HG02763 (cell line): Measurements from ENCODE around the gene EPHA10.

Source experiments
- ATAC-seq: cut with Tn5 transposase; IDR thresholded peaks from one replicate; pipeline ENCODE4 v1.9.1; 2021; ENCODE audit warnings: mild to moderate bottlenecking, moderate library complexity; ENCODE audit not compliant: unreplicated experiment

EPHA10 gene

GRCh38 chr1:37734629-37735591 is 30.0 kb downstream of the EPHA10 start:
- no peak for ATAC-seq

DNA sequence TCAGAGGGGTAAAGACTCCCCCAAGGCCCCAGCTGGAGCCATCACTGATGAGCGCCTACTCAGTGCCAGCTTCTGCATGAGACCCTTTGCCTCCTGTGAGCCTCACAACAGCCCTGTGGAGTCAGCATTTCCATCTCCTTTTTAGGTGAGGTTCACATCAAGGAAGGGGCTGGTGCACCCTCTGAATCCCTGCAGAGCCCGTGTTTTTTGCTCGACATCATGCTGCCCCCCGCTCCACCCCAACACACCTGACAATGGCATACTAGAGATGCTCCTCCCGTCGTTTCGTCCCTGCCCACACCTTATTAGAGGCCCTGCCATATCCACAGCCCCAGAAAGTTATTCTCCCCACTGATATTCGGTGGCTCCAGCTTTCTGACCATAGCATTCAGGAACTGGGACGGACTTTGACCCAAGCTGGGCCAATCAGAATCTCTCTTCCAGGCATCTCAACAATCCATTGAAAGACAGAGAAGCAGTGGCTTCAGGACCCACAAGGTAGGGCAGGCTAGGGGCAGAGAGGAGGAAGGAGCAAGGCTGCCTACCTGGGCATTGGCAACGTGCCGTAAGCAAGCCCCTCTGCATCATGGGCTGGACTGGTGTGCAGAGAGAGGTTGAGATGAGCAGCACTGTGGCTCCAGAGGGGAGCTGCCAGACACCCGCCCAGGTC is 32.7 kb downstream of the EPHA10 start:
- no peak for ATAC-seq

- ATAC-seq = no peak
Observed at GRCh38 chr1:37731312-37732019, 33.5 kb downstream of the EPHA10 start.

- ATAC-seq = no peak
Observed at GRCh38 chr1:37730376-37730775, 34.5 kb downstream of the EPHA10 start.

DNA sequence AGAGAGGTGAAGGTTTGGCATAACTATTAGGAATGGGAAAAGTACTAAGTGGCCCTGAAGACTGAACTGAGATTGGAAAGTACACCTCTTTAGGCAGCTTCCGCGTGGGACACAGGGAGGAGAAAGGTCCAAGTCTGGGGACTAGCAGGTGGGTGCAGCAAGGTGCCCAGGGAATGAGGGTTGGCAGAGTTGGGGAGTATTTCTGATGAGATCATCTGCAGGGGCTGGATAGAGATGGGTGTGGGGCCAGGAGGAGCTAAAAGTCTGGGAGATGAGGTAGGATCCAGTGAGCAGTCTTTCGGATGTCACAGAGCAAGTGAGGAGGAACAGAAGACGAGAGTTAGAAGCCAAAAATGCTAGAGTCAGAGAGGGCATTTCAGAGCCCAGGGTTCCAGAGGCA is 36.5 kb downstream of the EPHA10 start:
- no peak for ATAC-seq

GRCh38 chr1:37726751-37727585 is 38.0 kb downstream of the EPHA10 start:
- ATAC-seq = no peak

GRCh38 chr1:37725851-37726613 is 38.9 kb downstream of the EPHA10 start:
- no peak for ATAC-seq

DNA sequence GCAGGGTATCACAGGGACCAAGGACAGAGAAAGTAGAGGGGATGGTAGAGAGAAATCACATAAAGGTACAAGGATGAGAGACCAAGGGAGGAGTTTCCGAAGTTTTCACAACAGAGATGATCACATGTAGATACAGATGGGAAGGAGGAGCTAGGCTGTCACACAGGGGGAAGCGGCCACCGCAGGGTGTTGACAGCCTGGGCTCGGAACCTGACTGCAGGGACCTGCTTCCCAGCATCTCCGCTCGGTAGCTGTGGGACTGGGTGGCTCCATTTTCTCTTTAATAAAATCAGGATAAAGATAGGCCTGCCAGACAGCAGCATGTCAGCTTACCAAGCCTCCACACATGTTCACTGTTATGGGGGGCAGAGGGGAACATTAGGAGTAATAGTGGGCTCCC is 40.3 kb downstream of the EPHA10 start:
- ATAC-seq = no peak

DNA sequence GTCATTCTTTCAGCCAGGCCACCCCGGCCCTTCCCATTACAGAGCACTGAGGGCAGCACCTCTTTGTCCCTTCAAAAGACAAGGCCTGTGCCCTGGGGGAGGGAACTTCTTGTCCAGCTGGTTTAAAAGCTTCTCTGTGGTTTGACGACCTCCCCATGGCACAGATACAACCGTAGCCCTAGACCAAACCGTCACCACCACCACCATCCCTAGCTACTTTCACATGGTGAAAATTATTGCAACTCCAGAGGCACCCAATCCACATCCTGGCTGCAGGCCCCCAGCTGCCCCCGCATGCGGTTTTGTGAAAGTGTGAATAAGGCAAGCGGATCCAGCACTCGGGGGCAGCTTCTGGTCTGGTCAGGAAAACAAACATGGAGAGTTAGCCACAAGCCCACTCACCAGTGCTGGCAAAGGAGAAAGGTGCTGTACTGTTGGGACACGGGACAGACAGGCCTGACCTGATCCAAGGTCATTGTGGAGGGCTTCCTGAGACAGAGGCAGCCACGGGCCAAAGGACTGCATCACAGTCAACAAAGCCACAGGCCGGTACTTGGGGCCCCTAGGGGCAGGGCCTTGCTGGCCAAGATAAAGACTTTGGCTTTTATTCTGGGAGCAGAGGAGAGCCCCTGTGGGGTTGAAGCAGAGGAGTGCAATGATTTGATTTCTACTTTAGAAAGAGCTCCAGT is 41.4 kb downstream of the EPHA10 start:
- ATAC-seq = no peak

DNA sequence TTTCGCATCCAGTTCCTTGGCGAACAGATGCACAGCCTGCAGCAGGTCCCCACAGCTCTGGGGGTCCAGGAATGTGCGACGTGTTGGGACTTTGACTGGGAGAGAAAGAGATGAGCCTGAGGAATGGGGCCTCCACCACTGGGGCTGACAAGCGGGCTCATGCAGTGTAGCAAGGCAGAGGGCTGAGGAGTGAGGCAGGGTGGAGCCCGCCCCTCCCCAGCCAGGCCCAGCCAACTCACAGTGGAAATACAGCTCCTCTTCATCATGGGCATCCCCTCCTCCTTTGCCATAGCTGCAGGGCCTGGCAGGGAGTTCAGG is 41.9 kb downstream of the EPHA10 start:
- ATAC-seq = no peak

DNA sequence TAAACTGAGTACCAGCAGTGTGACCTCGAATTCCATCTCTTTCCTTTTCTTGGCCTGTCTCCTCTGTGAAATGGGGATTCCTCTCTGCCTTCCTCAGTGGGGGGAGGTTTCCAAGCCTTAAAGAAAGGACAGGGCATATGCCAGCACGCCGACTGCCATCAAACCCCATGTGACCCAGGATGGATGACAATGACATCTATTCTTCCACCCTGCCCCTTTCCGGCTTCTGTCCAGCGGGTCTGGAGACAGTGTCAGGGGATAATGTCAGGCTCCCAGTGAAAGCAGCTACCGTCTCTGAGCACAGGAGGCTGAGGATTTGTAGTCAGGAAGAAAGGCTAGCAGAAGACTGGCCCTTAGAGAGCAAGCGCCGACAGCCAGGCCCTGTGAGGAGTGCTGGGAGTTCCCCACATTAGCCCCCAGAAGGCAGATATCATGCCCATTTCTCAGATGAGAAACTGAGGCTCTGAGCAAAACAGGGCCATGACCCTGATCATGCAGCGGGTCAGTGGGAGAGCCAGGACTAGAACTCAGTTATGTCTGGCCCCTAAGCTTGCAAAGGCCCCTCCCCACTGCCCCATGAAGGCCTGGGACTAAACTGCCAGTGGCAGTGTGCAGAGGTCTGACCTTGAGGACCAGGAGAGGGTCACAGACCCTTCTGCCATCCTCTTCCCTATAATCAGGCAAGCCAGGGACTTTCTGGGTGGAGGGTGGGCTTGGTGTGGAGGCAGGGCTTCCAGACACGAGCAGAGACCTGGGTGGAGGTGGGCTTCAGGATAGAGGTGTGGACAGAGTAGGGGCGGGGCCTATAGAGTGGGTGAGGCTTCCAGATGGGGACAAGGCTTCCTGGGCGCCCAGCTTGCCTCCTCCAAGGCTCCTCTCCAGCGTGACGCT is 42.5 kb downstream of the EPHA10 start:
- ATAC-seq = no peak

GRCh38 chr1:37721565-37721964 is 43.4 kb downstream of the EPHA10 start:
- ATAC-seq = no peak

DNA sequence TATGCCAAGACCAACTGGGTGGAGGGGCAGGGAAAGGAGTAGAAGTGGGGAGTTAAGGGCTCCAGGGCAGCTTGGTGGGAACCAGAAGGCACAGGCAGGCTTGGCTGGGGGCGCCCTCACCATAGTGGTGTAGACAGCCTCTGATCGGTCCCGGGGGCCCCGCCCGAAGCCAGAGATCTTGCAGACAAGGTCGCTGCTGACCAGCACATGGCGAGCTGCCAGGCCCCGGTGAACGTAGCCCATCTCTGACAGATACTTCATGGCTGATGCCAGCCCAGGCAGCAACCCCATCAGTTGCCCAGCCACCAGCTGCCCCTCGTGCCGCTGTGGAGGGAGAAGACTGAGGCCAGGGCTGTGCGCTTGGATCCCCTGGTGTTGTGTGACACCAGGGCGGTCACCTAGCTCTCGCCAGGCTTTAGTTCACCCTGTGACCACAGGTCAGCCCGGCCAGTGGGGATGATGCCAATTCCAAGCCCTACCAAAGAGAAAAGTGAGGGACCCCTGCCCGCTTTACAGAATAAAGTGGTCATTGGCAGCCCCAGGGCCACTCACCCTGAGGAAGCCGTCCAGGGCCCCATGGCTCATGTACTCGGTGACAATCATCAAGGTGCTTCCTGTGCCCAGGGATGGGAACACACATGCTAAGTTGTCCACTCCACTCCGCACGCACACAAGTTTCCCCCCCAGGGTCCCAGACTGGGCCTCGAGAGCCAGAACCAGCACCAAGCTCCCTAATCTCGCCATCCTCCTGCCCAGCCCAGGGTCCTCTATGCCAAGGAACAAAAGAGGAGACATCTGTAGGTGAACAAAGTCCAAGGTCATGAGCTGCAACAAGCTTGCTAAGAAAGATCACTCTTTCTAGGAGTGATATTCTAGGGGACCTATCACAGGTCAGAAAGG is 44.4 kb downstream of the EPHA10 start:
- ATAC-seq = no peak

- no peak for ATAC-seq
Observed at GRCh38 chr1:37719572-37720195, 45.2 kb downstream of the EPHA10 start.

GRCh38 chr1:37718901-37719571 is 45.9 kb downstream of the EPHA10 start:
- ATAC-seq = no peak

GRCh38 chr1:37718181-37718900 is 46.6 kb downstream of the EPHA10 start:
- ATAC-seq = no peak
